Right lobe of liver (tissue), 4 donors: ENCODE measurements around the gene ADGRD1.
"Not testable (repeated sequence)": the region's sequence is repeated elsewhere in the genome, so short reads cannot be mapped to it uniquely, and the experiment has no call there.

Experiments used
- CTCF ChIP-seq, 4 donors: fragments of 200-600 bp in 3 of 4; fragments of 450-650 bp in 1 of 4; IDR thresholded peaks; one replicate each; pipeline versions ENCODE4 v1.5.1 to v1.8.0; 2016 to 2022; ENCODE audit warnings: antibody characterized with exemption in 4 of 4, mild to moderate bottlenecking in 2 of 4
- POLR2A ChIP-seq: fragments of 450-650 bp; IDR thresholded peaks from one replicate; pipeline ENCODE4 v1.6.1; 2017; ENCODE audit warnings: antibody characterized with exemption, mild to moderate bottlenecking
- donor health status: DM: no; HTN: no; CAD: no.
- donor health status: DM: no; HTN: no; CAD: no.
- donor health status: DM: no; HTN: yes; CAD: no.

GRCh38 chr12:131071234-131071820, 117.6 kb downstream of the ADGRD1 start:
- not testable (repeated sequence) for TF ChIP-seq CTCF (IDR thresholded peaks at IDR 0.05); POLR2A
